Right forelimb (tissue), 1 donor: ENCODE data around the gene MACO1.

Source experiments
- DNase-seq: peaks from one replicate; pipeline ENCODE4 v3.0.0-alpha.2; 2018

The MACO1 gene

GRCh38 chr1:25525361-25525688 is 94.6 kb downstream of the MACO1 start:
- DNase-seq = no peak

- no peak for DNase-seq
Observed at GRCh38 chr1:25526753-25527152, 96.1 kb downstream of the MACO1 start.

- DNase-seq = no peak
Observed at GRCh38 chr1:25527226-25527846, 96.6 kb downstream of the MACO1 start.

GRCh38 chr1:25527946-25528595 is 97.4 kb downstream of the MACO1 start:
- no peak for DNase-seq

GRCh38 chr1:25528881-25529517 is 98.3 kb downstream of the MACO1 start:
- no peak for DNase-seq

GRCh38 chr1:25529518-25530185 is 99.0 kb downstream of the MACO1 start:
- no peak for DNase-seq

- DNase-seq = no peak
Observed at GRCh38 chr1:25530186-25531081, 99.7 kb downstream of the MACO1 start.

GRCh38 chr1:25531082-25531461 is 100.4 kb downstream of the MACO1 start:
- no peak for DNase-seq

GRCh38 chr1:25532970-25533369 is 102.3 kb downstream of the MACO1 start:
- DNase-seq = no peak

- no peak for DNase-seq
Observed at GRCh38 chr1:25533775-25534409, 103.2 kb downstream of the MACO1 start.

GRCh38 chr1:25534410-25534788 is 103.7 kb downstream of the MACO1 start:
- DNase-seq = no peak

- DNase-seq = no peak
Observed at GRCh38 chr1:25536124-25536523, 105.4 kb downstream of the MACO1 start.

GRCh38 chr1:25537153-25537831 is 106.6 kb downstream of the MACO1 start:
- DNase-seq = no peak

- no peak for DNase-seq
Observed at GRCh38 chr1:25538191-25538767, 107.6 kb downstream of the MACO1 start.

- no peak for DNase-seq
Observed at GRCh38 chr1:25540750-25541342, 110.1 kb downstream of the MACO1 start.

- DNase-seq = no peak
Observed at GRCh38 chr1:25541425-25541824, 110.7 kb downstream of the MACO1 start.

GRCh38 chr1:25541889-25542658 is 111.4 kb downstream of the MACO1 start:
- no peak for DNase-seq

- DNase-seq = no peak
Observed at GRCh38 chr1:25543005-25543424, 112.3 kb downstream of the MACO1 start.

- peak; percentile 84 for DNase-seq
Observed at GRCh38 chr1:25543425-25544242, 112.9 kb downstream of the MACO1 start, which contains the start of gene LDLRAP1. Gene LDLRAP1 (plus strand): TSS chr1:25543606. CDS start chr1:25543699, 93 bp downstream.
